ENCODE measurements around the gene SPOCK2.

- TF ChIP-seq CTCF (conservative IDR thresholded peaks at IDR 0.05; ENCODE audit: low read depth, low read length), result no peak
- no peak for TF ChIP-seq EZH2 (IDR thresholded peaks at IDR 0.05; ENCODE audit: borderline replicate concordance, low read depth, low read length, poor library complexity, severe bottlenecking)
Observed at GRCh38 chr10:72085166-72085565, 3.2 kb downstream of the SPOCK2 start.
